ENCODE data around the gene CCL22. TPM values are rescaled to one million over a fixed set of nuclear protein-coding genes. Genes with fewer than 3 reads are reported as not detected.

CCL22 gene, protein sequence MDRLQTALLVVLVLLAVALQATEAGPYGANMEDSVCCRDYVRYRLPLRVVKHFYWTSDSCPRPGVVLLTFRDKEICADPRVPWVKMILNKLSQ
- total RNA-seq = not detected in 2 replicates

DNA sequence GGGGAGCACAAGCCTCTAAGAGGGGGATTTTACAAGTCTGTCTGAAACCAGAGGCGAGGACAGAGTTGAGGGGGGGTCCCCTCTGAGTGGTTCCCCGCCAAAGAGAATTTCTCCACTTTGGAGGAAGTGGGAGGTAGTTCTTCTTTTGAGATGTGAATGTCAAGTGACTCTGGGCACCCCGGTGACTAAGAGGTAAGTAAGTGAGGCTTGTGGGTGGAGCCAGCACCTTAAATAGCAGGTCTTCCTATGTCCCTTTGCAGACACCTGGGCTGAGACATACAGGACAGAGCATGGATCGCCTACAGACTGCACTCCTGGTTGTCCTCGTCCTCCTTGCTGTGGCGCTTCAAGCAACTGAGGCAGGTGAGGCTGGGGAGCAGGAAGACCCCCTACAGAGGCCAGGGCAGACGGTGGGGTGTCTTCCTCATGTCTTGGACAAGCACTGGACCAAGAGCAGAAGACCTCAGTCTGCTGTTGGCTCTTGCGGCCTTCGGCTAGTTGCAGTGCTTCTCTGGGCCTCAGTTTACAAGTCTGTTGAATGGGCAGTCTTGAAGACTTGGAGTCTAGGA lies at the start of gene CCL22:
TSS of gene CCL22 (plus strand) at position 257 of the 569 bp plus-strand sequence. CDS start at position 291, 34 bp downstream.

DNA sequence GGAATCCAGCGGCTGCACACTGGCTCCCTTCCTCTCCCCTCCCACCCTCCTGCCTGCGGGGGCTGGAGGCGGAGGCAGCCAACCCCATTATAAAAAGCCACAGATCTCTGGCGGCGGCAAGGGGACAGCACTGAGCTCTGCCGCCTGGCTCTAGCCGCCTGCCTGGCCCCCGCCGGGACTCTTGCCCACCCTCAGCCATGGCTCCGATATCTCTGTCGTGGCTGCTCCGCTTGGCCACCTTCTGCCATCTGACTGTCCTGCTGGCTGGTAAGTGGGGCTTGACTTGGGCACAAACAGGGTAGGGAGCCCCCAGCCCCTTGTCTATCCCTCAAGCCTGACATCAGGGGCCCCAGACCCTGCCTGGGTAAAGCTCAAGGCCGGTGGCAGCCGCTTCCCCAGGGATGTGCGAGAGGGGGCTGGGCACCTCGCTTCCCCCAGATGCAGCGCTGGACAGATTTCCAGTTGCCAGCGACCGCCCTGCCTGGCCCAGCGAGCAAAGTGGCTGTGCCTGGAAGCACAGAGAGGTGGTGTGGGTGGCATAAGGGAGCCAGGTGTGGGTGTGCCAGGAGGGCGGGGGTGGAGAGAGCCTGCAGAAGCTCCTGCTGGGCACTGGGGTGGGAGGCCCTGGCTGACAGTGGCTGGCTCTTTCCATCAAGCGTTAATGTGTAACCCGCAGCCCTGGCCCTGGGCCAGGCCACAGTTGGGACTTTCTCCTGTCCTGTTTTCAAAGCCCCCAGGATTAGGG lies 14.0 kb downstream of the CCL22 start, which contains the start of gene CX3CL1:
TSS of gene CX3CL1 (plus strand) at position 119 of the 745 bp plus-strand sequence. CDS start at position 198, 79 bp downstream.

DNA sequence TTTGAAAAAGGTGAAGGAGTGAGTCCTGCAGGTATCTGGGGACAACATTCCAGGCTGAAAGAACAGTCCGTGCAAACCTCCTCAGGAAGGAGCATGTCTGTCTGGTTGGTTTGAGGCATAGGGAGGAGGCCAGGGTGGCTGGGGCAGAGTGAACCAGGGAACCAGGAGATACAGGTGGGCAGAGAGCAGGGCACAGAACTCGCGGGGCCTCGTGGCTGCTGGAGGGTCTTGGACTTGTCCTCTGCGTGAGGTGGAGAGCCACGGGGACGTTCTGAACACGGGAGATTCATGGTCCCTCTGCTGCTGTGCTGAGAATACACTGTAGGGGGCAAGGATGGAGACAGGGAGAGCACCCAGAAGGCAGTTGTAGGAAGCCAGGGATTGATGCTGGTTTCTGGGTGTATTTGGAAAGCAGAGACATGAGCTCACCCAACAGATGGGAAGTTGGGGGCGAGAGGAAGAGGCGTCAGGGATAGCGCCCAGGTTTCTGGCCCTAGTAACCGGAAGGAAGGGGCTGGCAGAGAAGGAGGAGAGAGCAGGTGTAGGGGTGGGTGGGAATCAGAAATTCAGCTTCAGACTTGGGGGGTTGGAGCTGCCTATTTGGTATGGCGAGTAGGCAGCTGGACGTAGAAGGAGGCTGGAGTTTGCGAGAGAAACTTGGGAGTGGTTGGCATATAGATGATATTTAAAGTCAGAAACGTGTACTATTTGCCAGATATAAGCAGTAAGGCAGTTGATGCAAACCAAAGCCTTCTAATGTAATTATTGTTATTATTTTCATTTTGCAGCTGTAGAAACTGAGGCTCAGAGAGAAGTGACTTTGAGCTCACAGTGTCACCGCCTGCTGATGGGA lies 45.6 kb downstream of the CCL22 start, which contains the start of gene CCL17:
TSS of gene CCL17 (plus strand) at position 803 of the 853 bp plus-strand sequence. CDS start 9,166 bp downstream, outside the sequence.

Other genes with a start within 250 kb of the CCL22 start
- gene PSME3IP1, start 172.7 kb upstream of the CCL22 start, total RNA-seq = 41.4 and 89.7 TPM in 2 replicates
- gene RSPRY1, start 172.5 kb upstream of the CCL22 start, total RNA-seq = 36.9 and 51.3 TPM in 2 replicates
- 70.1 and 76.9 TPM in 2 replicates for gene ARL2BP, start 113.5 kb upstream of the CCL22 start, total RNA-seq
- gene PLLP, start 74.1 kb upstream of the CCL22 start, total RNA-seq = not detected in 2 replicates
- 0.33 and 0.58 TPM in 2 replicates for gene CX3CL1, start 13.7 kb downstream of the CCL22 start, total RNA-seq
- not detected in 2 replicates for gene CCL17, start 46.0 kb downstream of the CCL22 start, total RNA-seq
- 40.1 and 41.5 TPM in 2 replicates for gene CIAPIN1, start 88.6 kb downstream of the CCL22 start, total RNA-seq
- 43.5 and 48.9 TPM in 2 replicates for gene COQ9, start 88.7 kb downstream of the CCL22 start, total RNA-seq
- 126 and 146 TPM in 2 replicates for gene POLR2C, start 103.9 kb downstream of the CCL22 start, total RNA-seq
- 22.3 and 35.9 TPM in 2 replicates for gene DOK4, start 127.7 kb downstream of the CCL22 start, total RNA-seq
- 15.1 and 31.8 TPM in 2 replicates for gene CCDC102A, start 177.8 kb downstream of the CCL22 start, total RNA-seq
- not detected in 2 replicates for gene ADGRG5, start 183.9 kb downstream of the CCL22 start, total RNA-seq